HEK293T (cell line): ENCODE data around the gene TCTN3.

Experiments used
- BHLHE40 ChIP-seq: fragments of 450-650 bp; IDR thresholded peaks from 2 replicates; pipeline ENCODE4 v1.6.1; 2016; ENCODE audit warnings: mild to moderate bottlenecking, moderate library complexity, borderline replicate concordance
- ELF4 ChIP-seq: fragments of 450-650 bp; IDR thresholded peaks from 2 replicates; pipeline ENCODE4 v1.6.1; 2017; ENCODE audit warnings: antibody characterized with exemption
- FOXA1 ChIP-seq: fragments of 450-650 bp; IDR thresholded peaks from 2 replicates; pipeline ENCODE4 v1.6.1; 2016; ENCODE audit warnings: mild to moderate bottlenecking
- L3MBTL2 ChIP-seq: fragments of 450-650 bp; conservative IDR thresholded peaks from 2 replicates; pipeline ENCODE4 v1.6.1; 2016; ENCODE audit warnings: mild to moderate bottlenecking
- NFRKB ChIP-seq: fragments of 450-650 bp; IDR thresholded peaks from 2 replicates; pipeline ENCODE4 v1.6.1; 2016; ENCODE audit warnings: mild to moderate bottlenecking, moderate library complexity
- SUZ12 ChIP-seq: fragments of 450-650 bp; IDR thresholded peaks from 2 replicates; pipeline ENCODE4 v1.6.1; 2016; ENCODE audit warnings: mild to moderate bottlenecking
- TARDBP ChIP-seq: fragments of 450-650 bp; IDR thresholded peaks from 2 replicates; pipeline ENCODE4 v1.6.1; 2016

- TF ChIP-seq BHLHE40 (no peak), ELF4 (no peak), FOXA1 (no peak), NFRKB (no peak), TARDBP (no peak), SUZ12 (no peak), L3MBTL2 (no peak)
Observed at GRCh38 chr10:95648138-95648537, 45.6 kb downstream of the TCTN3 start.
